Activated B cell treated with CpG ODN at 0.5 μM for 24 hours (primary cell): ENCODE data around the gene CNTN6. TPM values are rescaled to one million over a fixed set of nuclear protein-coding genes. Genes with fewer than 3 reads are reported as not detected.

Experiments used
- ATAC-seq: fragments of 200-7000 bp; cut with Tn5 transposase; one replicate; pipeline ENCODE4 v1.10.0; 2021; ENCODE audit warnings: low read depth, mild to moderate bottlenecking, moderate library complexity
- CTCF ChIA-PET: fragments of 350-600 bp; sonication (Branson Sonifier 250); formaldehyde crosslinking; loops from one replicate; lab custom pipeline; 2021; ENCODE audit warnings: antibody characterized with exemption; lab: Charles Lee
- POLR2A ChIA-PET: fragments of 350-600 bp; sonication (Branson Sonifier 250); formaldehyde crosslinking; loops from one replicate; lab custom pipeline; 2021; ENCODE audit warnings: antibody characterized with exemption; lab: Charles Lee
- DNase-seq: peaks from one replicate; pipeline ENCODE4 v3.0.0; 2022
- H3K27ac Mint-ChIP-seq: one replicate; pipeline ENCODE4 v1.8.0; 2020; ENCODE audit warnings: mixed read lengths
- H3K27me3 Mint-ChIP-seq: one replicate; pipeline ENCODE4 v1.8.0; 2021; ENCODE audit warnings: mixed read lengths
- H3K36me3 Mint-ChIP-seq: one replicate; pipeline ENCODE4 v1.8.0; 2021; ENCODE audit warnings: low read depth, mixed read lengths
- H3K4me1 Mint-ChIP-seq: one replicate; pipeline ENCODE4 v1.8.0; 2021; ENCODE audit warnings: mixed read lengths
- H3K4me3 Mint-ChIP-seq: one replicate; pipeline ENCODE4 v1.8.0; 2020; ENCODE audit warnings: mild to moderate bottlenecking, mixed read lengths
- H3K9me3 Mint-ChIP-seq: one replicate; pipeline ENCODE4 v1.8.0; 2020; ENCODE audit warnings: mixed read lengths
- intact Hi-C: fragments of 100-400 bp; cut with micrococcal nuclease; formaldehyde crosslinking; loops from one replicate; pipeline ENCODE4 v1.15.1; 2024
- total RNA-seq: library from RNA; stranded (reverse); gene quantifications from 2 replicates; pipeline ENCODE4 v1.2.3, GENCODE V29; 2022
- TF ChIP-seq, protein P1 (sequence below): fragments of 200-600 bp; IDR thresholded peaks from one replicate; pipeline ENCODE4 v1.8.0; 2022; ENCODE audit warnings: antibody characterized with exemption, mild to moderate bottlenecking

CNTN6 gene
- total RNA-seq, 1 donor from 2014 or later: not detected

DNA sequence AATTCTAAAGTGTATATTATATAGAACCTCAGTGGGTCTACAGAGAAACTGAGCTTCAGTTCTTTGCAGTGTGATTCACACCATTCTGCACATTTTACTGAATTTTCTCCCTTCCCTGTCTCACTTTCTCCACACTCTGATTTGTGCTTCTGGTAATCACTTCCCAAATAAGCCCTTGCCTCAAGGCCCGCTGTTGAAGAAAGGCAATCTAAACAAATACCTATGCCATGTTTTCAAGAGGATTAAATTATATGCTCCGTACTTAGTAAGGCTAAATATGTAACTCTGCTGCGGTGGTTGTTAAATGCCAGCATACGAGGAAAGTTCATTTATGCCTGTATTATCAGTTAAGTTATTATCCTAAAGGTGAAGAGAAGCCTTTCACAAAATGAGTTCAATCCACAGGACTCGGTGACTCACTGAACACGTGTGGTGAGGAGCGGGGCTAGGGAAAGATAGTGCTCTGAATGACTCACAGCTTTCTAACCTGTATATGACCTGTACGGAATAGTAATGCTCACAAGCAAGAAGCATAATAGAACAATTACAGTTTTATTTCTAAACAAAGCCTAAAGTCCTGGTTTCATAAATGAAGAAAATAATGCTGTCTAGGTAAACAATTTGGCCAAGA is 25.1 kb downstream of the CNTN6 start:
- DNase-seq: no peak
- POLR2A ChIA-PET: no interaction called here
- no peaks in the 10 kb centered on the region for H3K36me3 Mint-ChIP-seq
- no peaks in the 10 kb centered on the region for H3K9me3 Mint-ChIP-seq
- no peak overlapping the region for H3K4me3 Mint-ChIP-seq
- H3K4me1 Mint-ChIP-seq: no peaks in the 10 kb centered on the region
- TF ChIP-seq, protein P1, sequence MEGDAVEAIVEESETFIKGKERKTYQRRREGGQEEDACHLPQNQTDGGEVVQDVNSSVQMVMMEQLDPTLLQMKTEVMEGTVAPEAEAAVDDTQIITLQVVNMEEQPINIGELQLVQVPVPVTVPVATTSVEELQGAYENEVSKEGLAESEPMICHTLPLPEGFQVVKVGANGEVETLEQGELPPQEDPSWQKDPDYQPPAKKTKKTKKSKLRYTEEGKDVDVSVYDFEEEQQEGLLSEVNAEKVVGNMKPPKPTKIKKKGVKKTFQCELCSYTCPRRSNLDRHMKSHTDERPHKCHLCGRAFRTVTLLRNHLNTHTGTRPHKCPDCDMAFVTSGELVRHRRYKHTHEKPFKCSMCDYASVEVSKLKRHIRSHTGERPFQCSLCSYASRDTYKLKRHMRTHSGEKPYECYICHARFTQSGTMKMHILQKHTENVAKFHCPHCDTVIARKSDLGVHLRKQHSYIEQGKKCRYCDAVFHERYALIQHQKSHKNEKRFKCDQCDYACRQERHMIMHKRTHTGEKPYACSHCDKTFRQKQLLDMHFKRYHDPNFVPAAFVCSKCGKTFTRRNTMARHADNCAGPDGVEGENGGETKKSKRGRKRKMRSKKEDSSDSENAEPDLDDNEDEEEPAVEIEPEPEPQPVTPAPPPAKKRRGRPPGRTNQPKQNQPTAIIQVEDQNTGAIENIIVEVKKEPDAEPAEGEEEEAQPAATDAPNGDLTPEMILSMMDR: no peak
- CTCF ChIA-PET: no interaction called here
- no peak overlapping the region for H3K27ac Mint-ChIP-seq
- H3K27me3 Mint-ChIP-seq: no peaks in the 10 kb centered on the region
- intact Hi-C loops: no loop called here
- ATAC-seq: no peak

DNA sequence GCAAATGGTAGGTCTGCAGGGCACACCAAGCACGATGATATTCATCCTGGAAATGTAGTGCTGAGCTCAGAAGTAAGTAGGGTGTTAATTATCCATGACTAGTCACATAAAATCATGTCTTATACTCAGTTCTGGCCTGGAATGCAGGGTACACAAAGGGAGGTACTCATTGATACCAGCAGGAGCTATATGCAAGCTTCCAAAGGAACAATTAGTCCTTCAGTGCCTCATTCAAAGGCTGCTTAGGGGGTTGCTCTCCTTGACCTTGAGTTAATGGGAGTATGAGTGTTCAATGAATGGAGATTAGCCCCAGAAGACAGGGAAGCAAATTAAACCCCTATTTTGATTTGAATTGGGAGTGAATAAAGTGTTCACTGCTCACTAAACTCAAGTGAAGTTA is 38.3 kb downstream of the CNTN6 start:
- intact Hi-C loops: no loop called here
- ChIA-PET POLR2A (no interaction called here), CTCF (no interaction called here)
- H3K27me3 Mint-ChIP-seq: no peaks in the 10 kb centered on the region
- H3K36me3 Mint-ChIP-seq: no peaks in the 10 kb centered on the region
- no peak overlapping the region for H3K27ac Mint-ChIP-seq
- no peak for DNase-seq
- TF ChIP-seq, protein P1: no peak
- ATAC-seq: no peak
- H3K4me3 Mint-ChIP-seq: no peak overlapping the region
- no peaks in the 10 kb centered on the region for H3K4me1 Mint-ChIP-seq
- H3K9me3 Mint-ChIP-seq: no peaks in the 10 kb centered on the region

DNA sequence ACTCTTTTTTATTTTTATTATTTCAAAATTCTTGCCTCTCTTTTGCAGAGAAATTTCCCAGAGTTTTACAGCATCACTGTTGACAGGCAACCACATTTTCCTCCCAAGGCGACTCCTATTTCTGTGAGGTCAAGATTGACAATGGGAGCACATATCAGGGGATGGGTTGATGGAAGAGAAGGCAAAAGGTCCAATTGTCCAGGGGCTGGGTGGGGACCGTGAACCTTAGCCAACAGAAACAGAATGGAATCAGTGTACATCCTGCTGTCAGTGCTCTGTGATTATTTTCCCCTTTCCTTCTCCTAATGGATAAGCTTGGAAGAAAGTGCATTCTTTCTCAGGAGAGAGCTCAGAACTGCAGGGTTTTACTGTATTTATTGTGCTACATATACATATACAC is 42.4 kb downstream of the CNTN6 start:
- no peak for ATAC-seq
- DNase-seq: no peak
- H3K4me1 Mint-ChIP-seq: no peaks in the 10 kb centered on the region
- H3K36me3 Mint-ChIP-seq: no peaks in the 10 kb centered on the region
- intact Hi-C loops: no loop called here
- no peak overlapping the region for H3K4me3 Mint-ChIP-seq
- CTCF ChIA-PET: no interaction called here
- no peaks in the 10 kb centered on the region for H3K27me3 Mint-ChIP-seq
- POLR2A ChIA-PET: no interaction called here
- H3K27ac Mint-ChIP-seq: no peak overlapping the region
- H3K9me3 Mint-ChIP-seq: no peaks in the 10 kb centered on the region
- TF ChIP-seq, protein P1: no peak

DNA sequence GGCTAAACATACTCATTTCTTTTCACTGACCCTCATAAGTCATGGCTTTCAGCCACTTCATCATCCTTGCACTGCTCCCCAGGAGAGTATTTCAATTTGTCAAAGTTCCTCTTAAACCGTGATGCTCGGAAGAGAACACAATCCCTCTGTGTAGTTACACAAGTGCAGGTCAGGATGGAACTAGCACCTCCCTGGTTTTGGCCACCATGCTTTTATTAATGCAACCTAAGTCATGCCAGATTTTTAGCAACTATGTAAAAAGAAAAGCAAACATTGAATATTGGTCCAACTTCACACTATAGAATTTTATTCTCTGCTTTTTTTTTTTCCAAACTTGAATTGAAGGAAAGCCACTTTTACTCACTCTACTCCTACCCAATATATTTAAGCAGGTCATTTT is 45.2 kb downstream of the CNTN6 start:
- no peaks in the 10 kb centered on the region for H3K36me3 Mint-ChIP-seq
- DNase-seq: no peak
- ATAC-seq: no peak
- CTCF ChIA-PET: no interaction called here
- no peaks in the 10 kb centered on the region for H3K9me3 Mint-ChIP-seq
- POLR2A ChIA-PET: no interaction called here
- TF ChIP-seq, protein P1: no peak
- intact Hi-C loops: no loop called here
- H3K27me3 Mint-ChIP-seq: no peaks in the 10 kb centered on the region
- H3K27ac Mint-ChIP-seq: no peak overlapping the region
- H3K4me1 Mint-ChIP-seq: no peaks in the 10 kb centered on the region
- no peak overlapping the region for H3K4me3 Mint-ChIP-seq

DNA sequence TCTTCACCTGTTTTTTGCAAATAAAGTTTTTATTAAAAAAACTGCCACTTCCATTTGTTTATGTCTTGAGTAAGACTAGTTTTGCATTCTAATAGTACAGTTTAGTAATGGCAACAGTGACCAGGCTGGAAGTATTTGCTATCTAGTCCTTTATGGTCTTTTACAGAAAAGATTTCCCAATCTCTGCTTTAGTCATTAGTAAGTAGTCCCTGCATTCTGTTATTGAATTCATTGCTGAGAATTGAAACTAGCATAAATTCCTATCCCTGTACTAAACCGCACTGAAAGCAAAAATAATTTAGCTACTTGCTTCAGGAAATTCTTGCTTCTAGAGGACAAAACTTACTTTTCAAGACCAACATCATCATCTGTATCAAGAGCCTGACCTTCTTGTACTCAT is 46.2 kb downstream of the CNTN6 start:
- no peak for DNase-seq
- ChIA-PET POLR2A (no interaction called here), CTCF (no interaction called here)
- H3K4me3 Mint-ChIP-seq: no peak overlapping the region
- ATAC-seq: no peak
- no peaks in the 10 kb centered on the region for H3K9me3 Mint-ChIP-seq
- no peaks in the 10 kb centered on the region for H3K27me3 Mint-ChIP-seq
- TF ChIP-seq, protein P1: no peak
- H3K36me3 Mint-ChIP-seq: no peaks in the 10 kb centered on the region
- H3K4me1 Mint-ChIP-seq: no peaks in the 10 kb centered on the region
- intact Hi-C loops: no loop called here
- H3K27ac Mint-ChIP-seq: no peak overlapping the region
